H1 (cell line): ENCODE measurements around the gene AKT1. TPM values are rescaled to one million over a fixed set of nuclear protein-coding genes. Genes with fewer than 3 reads are reported as not detected.
A peak's percentile ranks its signal among the peaks of the same experiment; 100 is the strongest.

Experiments used
- CTCF ChIA-PET: fragments of 300-600 bp; sonication (Branson Sonifier 250); formaldehyde crosslinking; loops from one replicate; lab custom pipeline; 2021; ENCODE audit not compliant: partially characterized antibody; lab: Charles Lee
- POLR2A ChIA-PET: fragments of 300-600 bp; sonication (Branson Sonifier 250); formaldehyde crosslinking; loops from one replicate; lab custom pipeline; 2021; ENCODE audit warnings: inconsistent platforms; ENCODE audit not compliant: partially characterized antibody; lab: Charles Lee
- DNase-seq, 2 experiments: peaks; one replicate each; pipeline versions ENCODE4 v3.0.0 to v3.0.0-alpha.2; 2010 to 2022; ENCODE audit warnings: low spot score in 2 of 2, low read depth in 1 of 2, mixed read lengths in 1 of 2
- FAIRE-seq: peaks from 2 replicates; lab custom pipeline; 2011; peaks lifted over from hg19 to GRCh38; lab: Jason Lieb, UNC
- H2AFZ ChIP-seq: 2 replicates; pipeline ENCODE4 v1.8.1; 2012; ENCODE audit warnings: low read length, inconsistent platforms
- H2AK5ac ChIP-seq: 2 replicates; pipeline ENCODE4 v1.6.1; 2013; ENCODE audit warnings: low read depth, low read length
- H2BK120ac ChIP-seq: replicated peaks from 2 replicates; pipeline ENCODE3; 2013; ENCODE audit warnings: low read depth, low read length, inconsistent platforms
- H2BK12ac ChIP-seq: 2 replicates; pipeline ENCODE4 v1.6.1; 2013; ENCODE audit warnings: low read depth, low read length
- H2BK15ac ChIP-seq: 2 replicates; pipeline ENCODE4 v1.6.1; 2013; ENCODE audit warnings: low read length
- H2BK20ac ChIP-seq: 2 replicates; pipeline ENCODE4 v1.6.1; 2013; ENCODE audit warnings: low read length
- H2BK5ac ChIP-seq: 2 replicates; pipeline ENCODE4 v1.6.1; 2013; ENCODE audit warnings: low read depth, low read length
- H3K14ac ChIP-seq: 2 replicates; pipeline ENCODE4 v1.6.1; 2013; ENCODE audit warnings: inconsistent platforms; ENCODE audit not compliant: insufficient read length
- H3K18ac ChIP-seq: 2 replicates; pipeline ENCODE4 v1.6.1; 2013; ENCODE audit warnings: low read length; ENCODE audit errors: extremely low read depth
- H3K23ac ChIP-seq: 2 replicates; pipeline ENCODE4 v1.6.1; 2013; ENCODE audit warnings: inconsistent platforms; ENCODE audit not compliant: insufficient read length
- H3K23me2 ChIP-seq: 2 replicates; pipeline ENCODE4 v1.6.1; 2013; ENCODE audit warnings: low read depth, low read length
- H3K27ac ChIP-seq: 2 replicates; pipeline ENCODE4 v1.6.1; 2011; ENCODE audit warnings: low read depth, low read length, inconsistent platforms
- H3K27me3 ChIP-seq, 4 experiments: replicated peaks in 1 of 4; 1 replicate in 1 of 4; 2 replicates in 3 of 4; pipeline versions ENCODE4 v1.6.1 to v1.8.1; 2011 to 2013; ENCODE audit warnings: low read length in 3 of 4, mild to moderate bottlenecking in 3 of 4, inconsistent platforms in 2 of 4, mixed read lengths in 2 of 4, moderate library complexity in 1 of 4; ENCODE audit not compliant: control insufficient read depth in 3 of 4, insufficient read depth in 3 of 4; ENCODE audit errors: extremely low read depth in 1 of 4
- H3K36me3 ChIP-seq, 4 experiments: 2 replicates each; pipeline versions ENCODE4 v1.6.1 to v1.8.1; 2011 to 2013; ENCODE audit warnings: mild to moderate bottlenecking in 4 of 4, low read length in 3 of 4, moderate library complexity in 2 of 4, control low read depth in 1 of 4, inconsistent platforms in 1 of 4; ENCODE audit not compliant: insufficient read depth in 4 of 4, control insufficient read depth in 2 of 4
- H3K4ac ChIP-seq: replicated peaks from 2 replicates; pipeline ENCODE3; 2013; ENCODE audit warnings: low read length, low read depth, mixed read lengths, inconsistent platforms; ENCODE audit not compliant: insufficient read length
- H3K4me1 ChIP-seq, 4 experiments: replicated peaks in 1 of 4; 1 replicate in 1 of 4; 2 replicates in 3 of 4; pipeline versions ENCODE4 v1.6.1 to v1.8.1; 2011 to 2013; ENCODE audit warnings: low read length in 3 of 4, inconsistent platforms in 2 of 4, mixed read lengths in 1 of 4; ENCODE audit not compliant: insufficient read depth in 4 of 4, control insufficient read depth in 3 of 4
- H3K4me2 ChIP-seq, 2 experiments: 2 replicates each; pipeline versions ENCODE4 v1.6.1 to v1.8.1; 2011 to 2013; ENCODE audit warnings: low read depth in 2 of 2, low read length in 2 of 2, control low read depth in 1 of 2, inconsistent platforms in 1 of 2, mild to moderate bottlenecking in 1 of 2; ENCODE audit not compliant: insufficient read depth in 1 of 2
- H3K4me3 ChIP-seq, 4 experiments: fragments of 200-600, 300-600 bp in 1 of 4; sonication (generic), shearing (Covaris generic), sonication (Bioruptor Twin) in 1 of 4; 2 replicates each; pipeline versions ENCODE4 v1.5.1 to v1.8.1; 2011 to 2016; ENCODE audit warnings: low read length in 4 of 4, low read depth in 3 of 4, control low read depth in 2 of 4, inconsistent platforms in 2 of 4, mild to moderate bottlenecking in 2 of 4, mixed read lengths in 1 of 4, moderate library complexity in 1 of 4; ENCODE audit not compliant: insufficient read depth in 2 of 4; ENCODE audit errors: extremely low read depth in 1 of 4
- H3K56ac ChIP-seq: replicated peaks from 2 replicates; pipeline ENCODE3; 2013; ENCODE audit warnings: low read depth, mild to moderate bottlenecking, mixed read lengths, low read length, inconsistent platforms; ENCODE audit not compliant: insufficient read length
- H3K79me1 ChIP-seq: 2 replicates; pipeline ENCODE4 v1.6.1; 2013; ENCODE audit warnings: low read depth, low read length, control low read depth
- H3K79me2 ChIP-seq, 2 experiments: 2 replicates each; pipeline versions ENCODE4 v1.6.1 to v1.8.1; 2012 to 2013; ENCODE audit warnings: low read length in 2 of 2, mild to moderate bottlenecking in 2 of 2, inconsistent platforms in 1 of 2; ENCODE audit not compliant: insufficient read depth in 2 of 2, control insufficient read depth in 1 of 2
- H3K9ac ChIP-seq, 4 experiments: replicated peaks in 1 of 4; 1 replicate in 1 of 4; 2 replicates in 3 of 4; pipeline versions ENCODE4 v1.6.1 to v1.8.1; 2011 to 2013; ENCODE audit warnings: low read depth in 3 of 4, low read length in 3 of 4, control low read depth in 2 of 4, mild to moderate bottlenecking in 2 of 4, moderate library complexity in 2 of 4, inconsistent platforms in 1 of 4; ENCODE audit errors: extremely low read depth in 1 of 4
- H3K9me3 ChIP-seq, 2 experiments: 2 replicates each; pipeline versions ENCODE4 v1.6.1 to v1.8.1; 2012 to 2013; ENCODE audit warnings: mild to moderate bottlenecking in 2 of 2, moderate library complexity in 2 of 2, control low read depth in 1 of 2, inconsistent platforms in 1 of 2, low read depth in 1 of 2, low read length in 1 of 2, mixed read lengths in 1 of 2; ENCODE audit not compliant: insufficient read depth in 2 of 2
- H4K20me1 ChIP-seq, 2 experiments: replicated peaks in 1 of 2; 2 replicates each; pipeline versions ENCODE3 to v1.8.1; 2011 to 2013; ENCODE audit warnings: inconsistent platforms in 2 of 2, low read length in 2 of 2, mild to moderate bottlenecking in 1 of 2; ENCODE audit not compliant: insufficient read depth in 2 of 2, control insufficient read depth in 1 of 2
- H4K5ac ChIP-seq: 2 replicates; pipeline ENCODE4 v1.6.1; 2013; ENCODE audit warnings: low read length, low read depth, mixed read lengths, inconsistent platforms; ENCODE audit not compliant: insufficient read length
- H4K8ac ChIP-seq: 2 replicates; pipeline ENCODE4 v1.8.0; 2013; ENCODE audit warnings: mild to moderate bottlenecking, moderate library complexity, low read length, inconsistent platforms; ENCODE audit not compliant: insufficient read depth; ENCODE audit errors: extremely low read depth
- H4K91ac ChIP-seq: replicated peaks from 2 replicates; pipeline ENCODE3; 2013; ENCODE audit warnings: low read length, mixed read lengths, inconsistent platforms; ENCODE audit not compliant: insufficient read length
- CHD2 ChIP-seq: IDR thresholded peaks from 2 replicates; pipeline ENCODE4 v1.6.1; 2012; ENCODE audit warnings: low read length, improper control_type of control experiment
- HDAC2 ChIP-seq, 2 experiments: fragments of 300-600 bp in 1 of 2; sonication (generic) in 1 of 2; IDR thresholded peaks; 2 replicates each; pipeline ENCODE4 v1.6.1; 2011 to 2012; ENCODE audit warnings: low read depth in 2 of 2, low read length in 2 of 2, mild to moderate bottlenecking in 2 of 2, moderate library complexity in 2 of 2, borderline replicate concordance in 1 of 2, inconsistent platforms in 1 of 2
- PHF8 ChIP-seq: fragments of 200-600 bp; sonication (generic); conservative IDR thresholded peaks from 2 replicates; pipeline ENCODE4 v1.7.1; 2012; ENCODE audit warnings: low read depth, mild to moderate bottlenecking, inconsistent platforms, low read length, moderate library complexity
- POLR2A ChIP-seq, 2 experiments: IDR thresholded peaks; 1 replicate in 1 of 2; 2 replicates in 1 of 2; pipeline ENCODE4 v1.6.1; 2011; ENCODE audit warnings: low read depth in 2 of 2, low read length in 2 of 2, mild to moderate bottlenecking in 2 of 2; ENCODE audit errors: control extremely low read depth in 1 of 2
- RFX5 ChIP-seq: IDR thresholded peaks from 2 replicates; pipeline ENCODE4 v1.6.1; 2011; ENCODE audit warnings: low read depth, low read length, improper control_type of control experiment, borderline replicate concordance
- SP1 ChIP-seq: IDR thresholded peaks from 2 replicates; pipeline ENCODE4 v1.6.1; 2011; ENCODE audit warnings: low read depth, low read length
- TEAD4 ChIP-seq: IDR thresholded peaks from 2 replicates; pipeline ENCODE4 v1.6.1; 2012; ENCODE audit warnings: low read depth, low read length, inconsistent platforms, mixed read lengths
- WGBS, 2 experiments: shearing (Covaris generic) in 1 of 2; methylation state at CpG; one replicate each; pipeline versions ENCODE4 v1.1.6 to v1.1.7; 2013 to 2015; ENCODE audit warnings: low lambda C conversion rate in 2 of 2, mixed read lengths in 2 of 2, inconsistent platforms in 1 of 2, low coverage in 1 of 2, missing lambda C conversion rate in 1 of 2; ENCODE audit not compliant: insufficient replicate concordance in 2 of 2, insufficient coverage in 1 of 2, insufficient read length in 1 of 2; ENCODE audit errors: extremely low coverage in 1 of 2, missing lambda C conversion rate in 1 of 2; 5-methylcytosine and 5-hydroxymethylcytosine counted together
- polyA plus RNA-seq, 7 experiments: library from polyadenylated mRNA; depleted of rRNA in 3 of 7; stranded (reverse) in 5 of 7; unstranded in 2 of 7; fragments of >200 nt in 5 of 7; fragments of 200-250 nt in 2 of 7; gene quantifications; 1 replicate in 5 of 7; 2 replicates in 1 of 7; 4 replicates in 1 of 7; pipeline versions ENCODE4 v1.2.1 to v1.2.3, GENCODE V29; 2011 to 2013; ENCODE audit warnings: missing spikeins in 2 of 7, mixed read lengths in 2 of 7
- total RNA-seq: library from RNA; stranded (reverse); fragmentation: NEBNext Ultra II Directional; extraction: Animal tissue kit (Norgen Biotek cat#: 25700); gene quantifications from 2 replicates; pipeline ENCODE4 v1.2.1, GENCODE V29; 2021

Gene AKT1
- total and polyA plus RNA-seq, 2 of the 8 experiments (the other 6 are each of a cell fraction or from before 2014, with no cell fraction given), result 68.1 to 71.5 TPM

DNA sequence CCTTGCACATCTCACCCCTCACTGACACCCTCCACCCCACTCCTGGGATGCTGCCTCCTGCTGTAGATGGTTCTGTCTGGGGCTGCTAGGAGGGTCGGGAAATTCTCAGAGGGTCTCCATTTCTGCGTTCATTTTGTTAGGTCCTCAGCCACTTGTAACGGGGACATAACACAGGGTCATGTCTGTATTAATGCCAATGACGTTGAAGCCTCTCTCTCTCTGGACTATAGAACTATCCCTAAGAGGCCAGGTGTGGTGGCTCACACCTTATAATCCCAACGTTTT lies 28.0 kb downstream of the AKT1 start:
- peaks cover 11 to 17% of the 10 kb centered on the region in 2 experiments; a peak in 2 of 4 replicates for H3K9me3 ChIP-seq
- no peaks in the 10 kb centered on the region for H3K79me2 ChIP-seq
- no peak overlapping the region for H3K56ac ChIP-seq
- 75% methylated on average over 5 of the region's 5 CpGs; no CpG with 5 or more reads in 1 of the 2 experiments for WGBS, 2 experiments
- H4K8ac ChIP-seq, result no peak overlapping the region
- H3K18ac ChIP-seq, result no peak overlapping the region
- H2BK12ac ChIP-seq, result 0 out of 2 replicates have a peak overlapping the region, but pooled peaks have one; percentile 17
- H3K36me3 ChIP-seq, result peaks cover 0 to 16% (median 11%) of the 10 kb centered on the region in 4 experiments; a peak in 7 of 8 replicates
- no peak overlapping the region for H2AFZ ChIP-seq
- H3K9ac ChIP-seq, result no peak overlapping the region
- POLR2A ChIA-PET, result interaction anchor here (1.7 to 2.3 kb wide), 4 partner anchors 8 to 15 kb away, joined by 5 to 13 read pairs (median 9); partner anchors contain the start of gene SIVA1
- peak overlapping the region; percentile 24; the same call in 1 of the 2 replicates for H3K27ac ChIP-seq
- no peak overlapping the region for H2BK15ac ChIP-seq
- H3K4me1 ChIP-seq, result peaks cover 0 to 11% (median 8%) of the 10 kb centered on the region in 4 experiments; a peak in 6 of 7 replicates
- H3K14ac ChIP-seq, result no peak overlapping the region
- peaks cover 4 to 12% of the 10 kb centered on the region in 2 experiments for H4K20me1 ChIP-seq
- no peak overlapping the region for H3K4me3 ChIP-seq
- no peak overlapping the region for H2AK5ac ChIP-seq
- no peak overlapping the region for H3K4me2 ChIP-seq
- H4K91ac ChIP-seq, result no peak overlapping the region
- FAIRE-seq (no peak), DNase-seq (no peak)
- H3K27me3 ChIP-seq, result no peaks in the 10 kb centered on the region
- CTCF ChIA-PET, result interaction anchor here (0.9 to 7.8 kb wide), 11 partner anchors 9 to 109 kb away, joined by 3 to 110 read pairs (median 9); partner anchors contain the start of gene AKT1
- H2BK5ac ChIP-seq, result 0 out of 2 replicates have a peak overlapping the region, but pooled peaks have one; percentile 2
- H2BK120ac ChIP-seq, result no peak overlapping the region
- H3K4ac ChIP-seq, result no peak overlapping the region
- H3K79me1 ChIP-seq, result no peaks in the 10 kb centered on the region
- no peak overlapping the region for H4K5ac ChIP-seq
- H2BK20ac ChIP-seq, result no peak overlapping the region
- H3K23ac ChIP-seq, result no peak overlapping the region
- no peaks in the 10 kb centered on the region for H3K23me2 ChIP-seq
- TF ChIP-seq RFX5, result no peak
- no peak for TF ChIP-seq HDAC2 (IDR thresholded peaks at IDR 0.05; ENCODE audit: borderline replicate concordance in 1 of 2, low read depth in 2 of 2, low read length in 2 of 2)
- TF ChIP-seq SP1, result no peak
- TF ChIP-seq POLR2A (IDR thresholded peaks at IDR 0.05; ENCODE audit: control extremely low read depth in 1 of 2, low read depth in 2 of 2, low read length in 2 of 2), result no peak
- TF ChIP-seq PHF8, result no peak
- no peak for TF ChIP-seq TEAD4
- TF ChIP-seq CHD2, result no peak
